Activated gamma-delta T cell treated with anti-CD3 and anti-CD28 coated beads, Interleukin-2, amount 50 U/mL, for 16 hours (primary cell): ENCODE results near the gene SGO2.
"Not testable (repeated sequence)": the region's sequence is repeated elsewhere in the genome, so short reads cannot be mapped to it uniquely, and the experiment has no call there.

Source experiments
- DNase-seq: peaks from one replicate; pipeline ENCODE4 v3.0.0-alpha.2; 2020; ENCODE audit warnings: low read depth

The SGO2 gene

GRCh38 chr2:200596774-200597570, 71.0 kb downstream of the SGO2 start:
- DNase-seq = no peak

GRCh38 chr2:200599206-200599605, 73.2 kb downstream of the SGO2 start:
- DNase-seq = no peak

- no peak for DNase-seq
Observed at GRCh38 chr2:200600549-200601225, 74.7 kb downstream of the SGO2 start.

- DNase-seq = no peak
Observed at GRCh38 chr2:200602584-200602983, 76.6 kb downstream of the SGO2 start.

DNA sequence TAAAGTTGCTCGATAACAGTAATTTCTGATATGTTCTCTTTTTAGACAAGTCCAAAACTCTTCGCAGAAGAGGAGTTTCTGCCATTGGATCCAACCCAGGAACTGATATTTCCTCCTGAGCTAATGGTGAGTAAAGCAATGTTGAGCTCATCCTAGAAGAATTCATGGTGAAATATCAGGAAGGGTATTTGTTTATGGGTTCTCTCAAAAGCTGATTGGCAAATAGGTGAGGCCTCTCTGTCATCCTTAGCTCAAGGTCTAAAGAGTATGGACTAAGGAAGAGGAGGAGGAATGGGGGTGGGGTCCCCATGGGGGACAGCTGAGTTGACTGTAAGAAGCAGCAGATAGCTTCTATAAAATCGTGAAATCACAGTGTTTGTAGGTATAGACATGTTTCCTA, 78.0 kb downstream of the SGO2 start:
- DNase-seq = no peak

GRCh38 chr2:200604571-200605255, 78.7 kb downstream of the SGO2 start:
- no peak for DNase-seq

DNA sequence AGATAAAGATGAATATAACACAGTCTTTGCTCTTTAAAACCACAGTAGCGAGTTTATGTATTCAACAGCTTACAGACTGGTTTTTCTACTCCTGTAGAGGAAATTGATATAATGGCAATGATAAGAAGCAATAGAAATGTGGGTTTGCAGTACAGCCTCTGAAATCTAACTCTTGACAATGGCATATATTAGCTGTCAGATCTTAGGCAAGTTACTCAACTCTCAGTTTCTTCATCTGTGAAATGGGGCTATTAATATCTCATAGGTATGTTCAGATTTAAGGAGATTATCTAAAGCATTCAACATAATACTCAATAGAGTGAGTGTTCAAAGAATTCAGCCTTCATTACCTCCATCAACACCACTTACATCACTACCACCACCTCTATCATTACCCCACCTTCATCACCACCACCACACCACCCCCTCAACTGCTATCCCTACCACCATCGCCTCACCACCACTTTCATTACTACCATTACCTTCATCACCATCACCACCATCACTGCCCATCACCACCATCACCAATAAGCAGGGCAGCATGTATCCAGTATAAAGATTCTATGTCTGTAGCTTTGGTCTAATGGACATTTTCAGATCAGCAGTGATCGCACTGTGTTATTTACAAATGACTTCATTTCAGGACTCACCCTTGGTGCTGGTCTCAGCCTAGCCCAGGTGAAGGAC, 82.5 kb downstream of the SGO2 start:
- no peak for DNase-seq

DNA sequence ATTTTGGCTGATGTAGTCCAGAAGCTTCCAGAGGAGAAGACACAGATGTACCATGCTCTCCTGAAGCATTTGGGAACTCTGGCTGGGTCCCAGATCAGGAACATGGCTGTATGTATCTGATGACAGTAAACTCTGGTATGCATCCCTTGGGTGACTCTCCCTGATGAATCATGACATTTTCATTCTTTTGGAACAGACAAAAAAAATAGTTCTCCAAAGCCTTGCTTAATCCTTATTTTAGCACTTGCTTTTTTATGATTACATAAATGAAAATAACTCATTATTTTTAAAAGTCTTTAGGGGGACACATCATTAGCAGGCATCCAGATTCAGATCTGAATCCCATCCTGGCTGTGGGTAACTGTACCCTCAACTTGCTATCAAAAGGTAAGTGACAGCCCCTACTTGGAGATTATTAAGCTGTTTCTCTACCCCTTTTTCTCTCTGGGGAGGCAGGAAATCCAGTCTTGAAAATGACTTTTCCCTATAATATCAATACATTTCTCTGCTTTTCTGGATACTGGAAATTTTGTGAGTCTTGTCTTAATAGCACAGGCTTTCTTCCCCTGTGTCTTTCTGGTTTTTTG, 83.1 kb downstream of the SGO2 start:
- DNase-seq = no peak

DNA sequence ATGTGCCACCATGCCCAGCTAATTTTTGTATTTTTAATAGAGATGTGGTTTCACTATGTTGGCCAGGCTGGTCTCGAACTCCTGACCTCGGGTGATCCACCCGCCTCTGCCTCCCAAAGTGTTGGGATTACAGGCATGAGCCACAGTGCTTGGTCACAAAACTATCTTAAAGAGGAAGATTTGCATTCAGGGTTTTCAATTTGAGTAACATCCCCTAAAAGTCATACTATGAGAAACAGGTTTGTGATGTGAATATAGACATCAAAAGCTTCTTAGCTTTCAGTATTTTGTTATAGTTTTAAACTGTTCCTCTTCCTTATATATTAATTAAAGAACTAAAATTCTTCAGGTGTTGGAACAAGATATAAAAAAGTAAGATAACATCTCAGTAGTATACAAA, 84.2 kb downstream of the SGO2 start:
- DNase-seq = not testable (repeated sequence)

GRCh38 chr2:200613692-200614091, 87.7 kb downstream of the SGO2 start:
- DNase-seq = no peak

GRCh38 chr2:200614249-200614648, 88.2 kb downstream of the SGO2 start:
- no peak for DNase-seq

GRCh38 chr2:200615247-200615646, 89.2 kb downstream of the SGO2 start:
- no peak for DNase-seq

DNA sequence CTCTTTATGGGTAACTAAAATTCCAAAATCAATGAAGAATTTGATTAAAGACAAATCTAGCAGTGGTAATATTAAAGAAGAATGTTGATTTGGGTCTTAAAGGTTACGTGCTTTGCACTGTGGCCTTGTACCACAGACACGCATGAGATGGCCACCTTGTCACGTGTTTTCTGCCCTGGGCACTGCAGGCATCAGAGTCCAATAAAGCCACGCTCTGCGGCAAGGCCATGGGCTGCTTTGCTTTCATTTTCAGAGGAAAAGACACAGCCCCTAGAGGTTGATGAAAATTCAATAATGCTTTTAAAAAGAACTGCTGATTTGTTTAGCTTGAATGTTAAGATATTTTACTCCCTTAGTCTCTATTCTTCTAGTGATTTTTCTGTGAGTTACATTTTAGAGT, 90.2 kb downstream of the SGO2 start:
- DNase-seq = no peak

DNA sequence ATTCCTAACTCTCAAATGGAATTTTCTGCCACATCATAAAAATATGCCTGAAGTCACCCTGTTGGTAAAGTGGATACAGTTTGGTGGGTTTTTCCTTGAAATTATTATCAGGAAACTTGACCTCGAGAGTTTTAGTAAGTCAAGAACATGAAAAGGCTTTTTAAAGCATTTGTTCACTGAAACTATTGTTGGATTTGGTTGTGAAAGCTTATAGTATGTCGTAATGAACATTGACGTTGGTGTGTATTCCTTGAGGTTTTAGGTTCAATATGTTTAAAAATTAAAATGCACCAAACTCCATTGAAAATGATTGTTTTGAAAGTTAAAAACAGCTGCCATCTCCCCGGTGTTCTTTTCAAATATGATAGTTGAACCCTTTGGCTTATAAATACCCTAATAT, 90.6 kb downstream of the SGO2 start:
- DNase-seq = no peak

GRCh38 chr2:200617156-200618053, 91.4 kb downstream of the SGO2 start:
- no peak for DNase-seq

GRCh38 chr2:200618054-200618419, 92.0 kb downstream of the SGO2 start:
- no peak for DNase-seq

- DNase-seq = no peak
Observed at GRCh38 chr2:200618590-200619021, 92.6 kb downstream of the SGO2 start.

DNA sequence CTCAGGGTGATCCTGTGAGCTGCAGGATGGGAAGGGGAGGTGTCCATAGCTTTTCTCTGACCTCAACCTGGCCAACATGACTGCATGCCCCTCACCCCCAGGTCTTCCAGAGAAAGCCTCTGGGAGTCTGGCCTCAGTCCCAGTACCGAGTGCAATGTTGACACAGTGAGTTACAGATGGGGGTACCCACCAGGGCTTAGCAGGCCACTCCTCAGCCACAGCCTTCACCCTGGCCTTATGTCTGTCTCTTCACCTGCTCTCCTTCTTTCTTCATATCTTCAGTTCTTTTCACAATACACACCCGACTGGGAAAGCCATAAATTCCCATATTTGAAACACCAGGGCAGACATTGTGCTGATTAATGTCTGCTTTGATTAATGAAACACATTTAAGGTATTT, 93.3 kb downstream of the SGO2 start:
- no peak for DNase-seq

GRCh38 chr2:200620606-200621390, 94.8 kb downstream of the SGO2 start:
- no peak for DNase-seq

DNA sequence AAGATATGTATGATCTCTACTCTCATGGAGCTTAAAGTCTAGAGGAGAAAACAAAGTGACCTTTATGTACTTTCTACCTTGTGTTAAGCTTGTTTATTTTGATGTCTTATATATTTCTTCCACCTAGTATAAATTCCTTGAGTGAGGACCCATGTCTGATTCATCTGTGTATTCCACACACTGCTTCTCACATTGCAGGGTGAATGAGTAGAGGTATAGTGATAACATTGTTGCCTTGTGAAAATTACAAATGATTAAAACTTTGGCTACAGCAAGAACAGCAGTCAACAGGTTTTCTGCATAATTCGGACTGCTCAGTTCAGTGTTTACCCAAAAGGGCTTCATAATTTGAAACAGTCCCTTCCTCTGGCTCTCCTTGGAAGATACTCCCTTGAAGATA, 96.1 kb downstream of the SGO2 start:
- no peak for DNase-seq
